ENCODE data around the gene RPUSD3. TPM values are rescaled to one million over a fixed set of nuclear protein-coding genes. Genes with fewer than 3 reads are reported as not detected.
A peak's percentile ranks its signal among the peaks of the same experiment; 100 is the strongest.

Gene RPUSD3
- total and polyA plus RNA-seq, 2 of the 4 experiments (the other 2 are of a cell fraction) = 30.3 to 49.4 TPM

GRCh38 chr3:9806688-9807589, 36.9 kb downstream of the RPUSD3 start:
- Histone ChIP-seq H3K27ac (ENCODE audit: insufficient read depth, low read length) (no peak overlapping the region), H4K8ac (ENCODE audit: low read depth in 2 of 2, low read length in 2 of 2) (no peak overlapping the region), H2BK5ac (ENCODE audit: low read depth, low read length, poor library complexity, severe bottlenecking) (no peak overlapping the region), H4K5ac (ENCODE audit: low read depth, low read length) (no peak overlapping the region), H3K4ac (ENCODE audit: low read depth, low read length) (no peak overlapping the region), H3K4me2 (ENCODE audit: low read depth, low read length) (no peak overlapping the region), H3K9ac (ENCODE audit: low read depth, low read length) (no peak overlapping the region), H3K4me3 (ENCODE audit: insufficient read depth, low read depth, low read length) (no peak overlapping the region), H3K4me1 (ENCODE audit: control insufficient read depth, insufficient read depth, low read length) (peaks cover 15% of the 10 kb centered on the region), H2AFZ (replicated peaks; ENCODE audit: low read length, poor library complexity) (no peak overlapping the region), H3K14ac (replicated peaks; ENCODE audit: low read depth, low read length) (no peak overlapping the region), H3K9me3 (ENCODE audit: control insufficient read depth, insufficient read depth, low read length) (no peaks in the 10 kb centered on the region), H3K9me1 (ENCODE audit: insufficient read depth, low read length) (peaks cover 9% of the 10 kb centered on the region), H3K56ac (ENCODE audit: extremely low read depth, insufficient read depth, low read length) (no peak overlapping the region), H2AK5ac (ENCODE audit: low read depth, low read length) (no peak overlapping the region), H3K36me3 (ENCODE audit: control insufficient read depth, insufficient read depth, low read length) (peaks cover 45% of the 10 kb centered on the region), H2BK120ac (ENCODE audit: low read depth, low read length) (no peak overlapping the region), H3K79me1 (ENCODE audit: low read depth in 1 of 2, low read length in 2 of 2) (peaks cover 5 to 29% of the 10 kb centered on the region in 2 experiments; a peak in 3 of 4 replicates), H2BK20ac (ENCODE audit: low read depth, low read length) (no peak overlapping the region), H4K91ac (ENCODE audit: insufficient read depth, low read depth, low read length) (no peak overlapping the region), H3K23ac (ENCODE audit: low read depth, low read length) (no peak overlapping the region), H3K18ac (ENCODE audit: low read depth, low read length) (no peak overlapping the region), H2BK15ac (ENCODE audit: low read depth, low read length) (no peak overlapping the region), H2AK9ac (replicated peaks; ENCODE audit: low read depth, low read length, poor library complexity) (no peak overlapping the region), H3K27me3 (ENCODE audit: control insufficient read depth, insufficient read depth, low read length) (no peaks in the 10 kb centered on the region), H4K20me1 (ENCODE audit: insufficient read depth, low read length) (peaks cover 26% of the 10 kb centered on the region)
- WGBS, 2 experiments (ENCODE audit: extremely low coverage in 2 of 2, insufficient read length in 1 of 2) = 88% methylated on average over 1 of the region's 7 CpGs; no CpG with 5 or more reads in 1 of the 2 experiments
- ChIA-PET POLR2A (ENCODE audit: unreplicated experiment) (no interaction called here), CTCF (no interaction called here)
- in situ Hi-C loops (cut with MboI; ENCODE audit: low sequenced_read_pairs) = no loop called here
- TSS peak; percentile 89 for BruUV-seq (replicated peaks)
- intact Hi-C loops (cut with micrococcal nuclease) = no loop called here
- DNase-seq = no peak
- TF ChIP-seq MAZ (IDR thresholded peaks at IDR 0.05; ENCODE audit: borderline replicate concordance, low read depth, low read length) (no peak), RCOR1 (IDR thresholded peaks at IDR 0.05; ENCODE audit: insufficient replicate concordance, low read length) (no peak), NFE2L2 (IDR thresholded peaks at IDR 0.05; ENCODE audit: low read depth, low read length) (no peak), USF2 (IDR thresholded peaks at IDR 0.05; ENCODE audit: low read depth, low read length) (no peak), RAD21 (IDR thresholded peaks at IDR 0.05; ENCODE audit: low read length) (no peak), POLR2A (IDR thresholded peaks at IDR 0.05; ENCODE audit: low read depth, low read length) (no peak)
- dilution Hi-C loops (cut with HindIII; ENCODE audit: low sequenced_read_pairs, unreplicated experiment) = no loop called here
- ATAC-seq (ENCODE audit: low read depth) = no peak
